Calu3 (cell line): ENCODE results near the gene PLXNB2. TPM values are rescaled to one million over a fixed set of nuclear protein-coding genes. Genes with fewer than 3 reads are reported as not detected.

ENCODE experiments used
- BruUV-seq: library from RNA; stranded (reverse); fragments of 400-500 nt; replicated peaks from 2 replicates; lab custom pipeline; 2021; lab: Mats Ljungman, UMichigan
- CTCF ChIA-PET: fragments of 300-600 bp; sonication (Branson Sonifier 250); formaldehyde crosslinking; loops from one replicate; lab custom pipeline; 2022; ENCODE audit warnings: antibody characterized with exemption; lab: Charles Lee
- DNase-seq: peaks from one replicate; pipeline ENCODE4 v3.0.0; 2022
- H3K27ac Mint-ChIP-seq: one replicate; pipeline ENCODE4 v1.8.0; 2022; ENCODE audit warnings: mixed read lengths; ENCODE audit not compliant: unreplicated experiment
- H3K27me3 Mint-ChIP-seq: one replicate; pipeline ENCODE4 v1.8.0; 2022; ENCODE audit warnings: mixed read lengths; ENCODE audit not compliant: unreplicated experiment
- H3K36me3 Mint-ChIP-seq: one replicate; pipeline ENCODE4 v1.8.0; 2022; ENCODE audit warnings: mild to moderate bottlenecking, moderate library complexity, mixed read lengths; ENCODE audit not compliant: insufficient read depth, unreplicated experiment
- H3K4me1 Mint-ChIP-seq: one replicate; pipeline ENCODE4 v1.8.0; 2022; ENCODE audit warnings: mild to moderate bottlenecking, low read depth, mixed read lengths; ENCODE audit not compliant: unreplicated experiment
- H3K4me3 Mint-ChIP-seq: one replicate; pipeline ENCODE4 v1.8.0; 2022; ENCODE audit warnings: mild to moderate bottlenecking, low read depth, moderate library complexity, mixed read lengths; ENCODE audit not compliant: unreplicated experiment
- H3K9me3 Mint-ChIP-seq: one replicate; pipeline ENCODE4 v1.8.0; 2022; ENCODE audit warnings: low read depth, mixed read lengths; ENCODE audit not compliant: unreplicated experiment
- intact Hi-C: fragments of 100-400 bp; cut with micrococcal nuclease; formaldehyde crosslinking; loops from one replicate; pipeline ENCODE4 v1.10.0; 2022; ENCODE audit not compliant: unreplicated experiment
- total RNA-seq: library from RNA; stranded (reverse); gene quantifications from 2 replicates; pipeline ENCODE4 v1.2.3, GENCODE V29; 2022
- TF ChIP-seq, protein P1 (sequence below): fragments of 200-600 bp; IDR thresholded peaks from one replicate; pipeline ENCODE4 v1.8.0; 2022; ENCODE audit warnings: antibody characterized with exemption; ENCODE audit not compliant: unreplicated experiment

Gene PLXNB2
- total RNA-seq, 1 experiment from 2014 or later = 298 TPM

DNA sequence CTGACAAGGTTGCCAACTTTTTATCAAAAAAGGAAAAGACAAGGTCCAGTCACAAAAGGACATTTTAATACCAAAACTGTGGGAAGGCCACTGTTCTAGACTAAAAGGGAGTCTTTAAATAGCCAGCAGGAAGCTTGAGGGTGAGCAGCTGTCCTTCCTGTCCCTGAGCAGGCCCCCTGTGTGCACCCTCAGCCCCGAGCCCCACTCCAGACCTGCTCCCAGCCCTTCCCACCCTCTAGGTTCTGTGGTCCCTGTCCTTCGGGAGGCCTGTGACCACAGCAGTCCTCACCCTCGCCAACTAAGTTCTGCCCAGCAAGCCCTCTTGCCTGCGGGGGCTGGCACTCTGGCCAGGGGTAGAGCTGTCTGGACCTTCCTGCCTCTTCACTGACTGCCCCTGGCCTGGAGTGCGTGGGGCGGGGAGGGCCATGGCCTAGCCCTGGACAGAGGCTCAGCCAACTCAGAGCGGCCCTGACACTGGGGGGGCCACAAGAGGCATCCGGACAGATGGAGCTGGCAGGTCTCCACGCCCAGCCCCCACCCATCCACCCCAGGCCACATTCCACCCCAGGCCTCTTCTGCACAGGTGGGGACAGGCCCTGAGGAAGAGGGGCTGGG is 1.6 kb upstream of the PLXNB2 start:
- CTCF ChIA-PET = no interaction called here
- Mint-ChIP-seq H3K9me3 (no peaks in the 10 kb centered on the region), H3K36me3 (peaks cover 58% of the 10 kb centered on the region), H3K27me3 (no peaks in the 10 kb centered on the region), H3K4me3 (no peak overlapping the region), H3K27ac (peak overlapping the region; percentile 24), H3K4me1 (peaks cover 20% of the 10 kb centered on the region)
- DNase-seq = no peak
- no TSS peak for BruUV-seq
- intact Hi-C loops = no loop called here
- TF ChIP-seq, protein P1, sequence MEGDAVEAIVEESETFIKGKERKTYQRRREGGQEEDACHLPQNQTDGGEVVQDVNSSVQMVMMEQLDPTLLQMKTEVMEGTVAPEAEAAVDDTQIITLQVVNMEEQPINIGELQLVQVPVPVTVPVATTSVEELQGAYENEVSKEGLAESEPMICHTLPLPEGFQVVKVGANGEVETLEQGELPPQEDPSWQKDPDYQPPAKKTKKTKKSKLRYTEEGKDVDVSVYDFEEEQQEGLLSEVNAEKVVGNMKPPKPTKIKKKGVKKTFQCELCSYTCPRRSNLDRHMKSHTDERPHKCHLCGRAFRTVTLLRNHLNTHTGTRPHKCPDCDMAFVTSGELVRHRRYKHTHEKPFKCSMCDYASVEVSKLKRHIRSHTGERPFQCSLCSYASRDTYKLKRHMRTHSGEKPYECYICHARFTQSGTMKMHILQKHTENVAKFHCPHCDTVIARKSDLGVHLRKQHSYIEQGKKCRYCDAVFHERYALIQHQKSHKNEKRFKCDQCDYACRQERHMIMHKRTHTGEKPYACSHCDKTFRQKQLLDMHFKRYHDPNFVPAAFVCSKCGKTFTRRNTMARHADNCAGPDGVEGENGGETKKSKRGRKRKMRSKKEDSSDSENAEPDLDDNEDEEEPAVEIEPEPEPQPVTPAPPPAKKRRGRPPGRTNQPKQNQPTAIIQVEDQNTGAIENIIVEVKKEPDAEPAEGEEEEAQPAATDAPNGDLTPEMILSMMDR = no peak

DNA sequence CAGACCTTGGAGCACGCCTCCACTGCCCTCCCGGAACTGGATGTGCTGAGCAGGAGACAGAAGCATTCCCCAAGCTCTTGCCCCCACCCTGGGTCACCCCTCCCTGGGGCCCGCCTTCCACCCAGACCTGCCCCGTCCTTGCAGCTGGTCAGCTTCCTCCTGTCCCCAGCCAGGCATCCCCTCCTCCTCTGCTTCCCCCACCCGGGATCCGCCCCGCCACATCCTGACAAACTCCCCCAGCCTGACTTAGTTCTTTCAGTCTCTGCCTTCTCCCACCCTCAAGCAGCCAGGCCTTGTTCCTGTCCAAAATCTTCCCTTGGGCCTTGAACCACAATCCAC is 1.1 kb upstream of the PLXNB2 start:
- peaks cover 58% of the 10 kb centered on the region for H3K36me3 Mint-ChIP-seq
- intact Hi-C loops = no loop called here
- BruUV-seq = no TSS peak
- CTCF ChIA-PET = no interaction called here
- H3K4me1 Mint-ChIP-seq = peaks cover 25% of the 10 kb centered on the region
- no peak for DNase-seq
- H3K27me3 Mint-ChIP-seq = no peaks in the 10 kb centered on the region
- H3K27ac Mint-ChIP-seq = peak overlapping the region; percentile 24
- TF ChIP-seq, protein P1 = no peak
- H3K4me3 Mint-ChIP-seq = no peak overlapping the region
- no peaks in the 10 kb centered on the region for H3K9me3 Mint-ChIP-seq

DNA sequence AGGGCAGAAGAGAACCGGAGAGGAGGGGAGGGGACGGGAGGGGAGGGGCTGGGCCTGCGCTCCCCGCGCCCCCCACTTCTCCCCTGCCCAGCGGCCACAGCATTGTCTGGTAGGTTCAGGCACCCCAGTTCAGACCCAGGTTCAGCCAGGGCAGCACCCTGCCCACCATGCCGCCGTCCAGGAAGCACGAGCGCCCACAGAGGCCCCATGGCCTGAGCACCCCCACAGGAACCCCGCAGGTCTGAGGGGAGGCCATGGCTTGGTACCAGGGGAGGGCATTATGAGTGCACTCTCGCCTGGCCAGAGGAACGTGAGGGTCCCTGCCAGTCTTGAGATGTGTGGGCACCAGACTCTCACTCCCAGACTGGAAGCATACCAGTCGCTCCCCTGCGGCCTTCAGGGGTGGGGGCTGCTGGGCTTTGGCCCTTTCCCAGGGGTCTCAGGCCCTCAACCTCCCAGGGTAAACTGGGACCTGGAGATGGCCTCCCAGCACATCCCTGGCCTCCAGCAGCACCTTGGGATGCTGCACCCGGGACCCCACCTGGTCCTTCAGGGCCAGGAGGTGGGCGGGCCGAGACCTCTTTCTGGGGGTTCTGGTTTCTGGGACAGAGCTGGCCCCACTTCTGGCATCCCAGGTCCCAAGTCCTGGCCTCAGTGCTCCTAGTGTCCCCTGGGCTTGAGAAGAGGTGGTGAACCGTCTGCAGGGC is 597 bp upstream of the PLXNB2 start:
- peak overlapping the region; percentile 24 for H3K27ac Mint-ChIP-seq
- H3K9me3 Mint-ChIP-seq = no peaks in the 10 kb centered on the region
- peaks cover 61% of the 10 kb centered on the region for H3K36me3 Mint-ChIP-seq
- TF ChIP-seq, protein P1 = no peak
- CTCF ChIA-PET = interaction anchor here (0.6 kb wide), 1 partner anchor 54 kb away, joined by 3 read pairs; no protein-coding TSS in a partner anchor
- BruUV-seq = no TSS peak
- H3K4me1 Mint-ChIP-seq = peaks cover 31% of the 10 kb centered on the region
- H3K27me3 Mint-ChIP-seq = no peaks in the 10 kb centered on the region
- peak overlapping the region; percentile 67 for H3K4me3 Mint-ChIP-seq
- intact Hi-C loops = no loop called here
- DNase-seq = no peak

DNA sequence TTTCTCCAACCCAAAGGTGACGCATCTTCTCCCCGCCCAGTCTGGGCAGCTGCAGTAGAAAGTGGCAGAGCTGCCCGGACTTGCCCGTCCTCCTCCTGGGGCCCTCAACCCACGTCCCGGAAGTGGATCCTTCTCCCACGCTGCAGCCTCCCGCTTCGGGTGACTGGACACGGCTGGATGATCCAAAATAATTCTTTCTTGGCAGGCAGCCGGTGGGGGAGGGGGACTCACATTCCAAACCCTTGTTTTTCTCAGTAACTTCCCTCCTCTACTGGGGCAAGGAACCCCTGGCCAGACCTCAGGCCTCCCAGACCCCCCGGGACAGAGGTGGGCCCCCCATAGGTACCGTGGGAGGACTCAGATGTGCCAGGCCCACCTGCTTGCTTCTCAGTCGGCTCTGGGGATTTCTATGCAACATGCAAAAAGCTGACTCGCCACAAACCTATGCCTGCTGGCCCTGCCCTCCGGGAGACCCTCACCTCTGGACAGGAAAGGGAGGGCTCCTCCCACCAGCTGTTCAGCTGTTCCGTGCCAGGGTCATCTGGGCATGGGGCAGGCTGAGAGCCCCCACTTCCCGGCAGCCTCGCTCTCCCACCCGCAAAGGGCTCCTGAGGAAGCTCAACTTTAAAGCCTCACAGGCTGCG is 1.4 kb downstream of the PLXNB2 start:
- intact Hi-C loops = no loop called here
- Mint-ChIP-seq H3K27me3 (no peaks in the 10 kb centered on the region), H3K4me3 (peak overlapping the region; percentile 67), H3K9me3 (no peaks in the 10 kb centered on the region), H3K36me3 (peaks cover 71% of the 10 kb centered on the region), H3K27ac (peak overlapping the region; percentile 84), H3K4me1 (peaks cover 50% of the 10 kb centered on the region)
- CTCF ChIA-PET = interaction anchor here (0.6 to 3.9 kb wide), 8 partner anchors 12 to 43 kb away, joined by 3 to 26 read pairs (median 4); no protein-coding TSS in a partner anchor
- TF ChIP-seq, protein P1 = no peak
- DNase-seq = peak; percentile 88
- TSS peak; percentile 83 for BruUV-seq
